Activated T-cell treated with anti-CD3 and anti-CD28 coated beads, Interleukin-2, amount 50 U/mL, for 1 hour (primary cell): Measurements from ENCODE around the gene DLAT.
"Not testable (repeated sequence)": the region's sequence is repeated elsewhere in the genome, so short reads cannot be mapped to it uniquely, and the experiment has no call there.

Experiments used
- DNase-seq: peaks from one replicate; pipeline ENCODE4 v3.0.0-alpha.2; 2020

The DLAT gene

DNA sequence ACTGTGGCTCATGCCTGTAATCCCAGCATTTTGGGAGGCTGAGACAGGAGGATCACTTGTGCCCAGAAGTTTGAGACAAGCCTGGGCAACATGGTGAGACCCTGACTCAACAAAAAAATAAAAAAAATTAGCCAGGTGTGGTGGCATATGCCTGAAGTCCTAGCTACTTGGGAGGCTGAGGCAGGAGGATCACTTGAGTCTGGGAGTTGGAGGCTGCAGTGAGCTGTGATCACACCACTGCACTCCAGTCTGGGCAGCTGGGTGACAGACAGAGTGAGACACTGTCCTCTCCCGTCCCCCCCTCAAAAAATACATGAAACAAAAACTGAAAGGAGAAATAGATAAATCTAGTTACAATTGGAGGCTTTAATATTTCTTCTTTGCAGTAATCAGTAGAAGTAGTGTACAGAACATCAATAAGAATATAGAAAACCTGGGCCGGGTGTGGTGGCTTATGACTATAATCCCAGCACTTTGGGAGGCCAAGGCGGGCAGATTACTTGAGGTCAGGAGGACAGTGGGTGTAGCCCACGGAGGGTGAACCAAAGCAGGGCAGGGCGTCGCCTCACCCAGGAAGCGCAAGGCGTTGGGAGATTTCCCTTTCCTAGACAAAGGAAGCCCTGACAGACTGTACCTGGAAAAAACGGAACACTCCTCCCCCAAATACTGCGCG lies 19.6 kb upstream of the DLAT start:
- DNase-seq, result no peak

DNA sequence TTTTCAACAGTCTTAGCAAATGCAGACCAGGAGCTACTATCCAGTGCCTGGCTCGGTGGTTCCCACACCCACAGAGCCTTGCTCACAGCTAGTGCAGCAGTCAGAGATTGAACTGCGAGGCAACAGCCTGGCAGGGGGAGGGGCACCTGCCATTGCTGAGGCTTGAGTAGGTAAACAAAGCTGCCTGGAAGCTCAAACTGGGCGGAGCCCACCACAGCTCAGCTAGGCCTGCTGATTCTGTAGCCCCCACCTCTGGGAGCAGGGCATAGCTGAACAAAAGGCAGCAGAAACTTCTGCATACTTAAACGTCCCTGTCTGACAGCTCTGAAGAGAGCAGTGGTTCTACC lies 19.1 kb upstream of the DLAT start:
- not testable (repeated sequence) for DNase-seq

DNA sequence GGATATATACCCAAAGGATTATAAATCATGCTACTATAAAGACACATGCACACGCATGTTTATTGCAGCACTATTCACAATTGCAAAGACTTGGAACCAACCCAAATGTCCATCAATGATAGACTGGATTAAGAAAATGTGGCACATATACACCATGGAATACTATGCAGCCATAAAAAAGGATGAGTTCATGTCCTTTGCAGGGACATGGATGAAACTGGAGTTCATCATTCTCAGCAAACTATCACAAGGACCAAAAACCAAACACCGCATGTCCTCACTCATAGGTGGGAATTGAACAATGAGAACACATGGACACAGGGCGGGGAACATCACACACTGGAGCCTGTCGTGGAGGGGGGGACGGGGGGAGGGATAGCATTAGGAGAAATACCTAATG lies 13.8 kb upstream of the DLAT start:
- DNase-seq, result not testable (repeated sequence)

DNA sequence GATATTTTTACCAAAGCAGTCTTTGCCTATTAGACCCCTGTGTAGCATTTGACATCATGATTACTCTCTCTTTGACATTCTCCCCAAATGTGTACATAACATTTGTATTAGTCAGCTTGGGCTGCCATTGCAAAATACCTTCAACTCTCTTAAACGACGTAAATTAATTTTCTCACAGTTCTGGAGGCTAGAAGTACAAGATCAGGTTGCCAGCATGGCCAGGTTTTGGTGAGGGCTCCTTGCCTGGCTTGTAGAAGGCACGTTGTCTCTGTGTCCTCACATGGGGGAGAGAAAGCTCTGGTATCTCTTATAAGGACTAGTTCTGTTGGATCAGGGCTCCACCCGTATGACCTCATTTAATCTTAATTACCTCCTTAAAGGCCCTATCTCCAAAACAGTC lies 12.3 kb upstream of the DLAT start:
- DNase-seq, result no peak

DNA sequence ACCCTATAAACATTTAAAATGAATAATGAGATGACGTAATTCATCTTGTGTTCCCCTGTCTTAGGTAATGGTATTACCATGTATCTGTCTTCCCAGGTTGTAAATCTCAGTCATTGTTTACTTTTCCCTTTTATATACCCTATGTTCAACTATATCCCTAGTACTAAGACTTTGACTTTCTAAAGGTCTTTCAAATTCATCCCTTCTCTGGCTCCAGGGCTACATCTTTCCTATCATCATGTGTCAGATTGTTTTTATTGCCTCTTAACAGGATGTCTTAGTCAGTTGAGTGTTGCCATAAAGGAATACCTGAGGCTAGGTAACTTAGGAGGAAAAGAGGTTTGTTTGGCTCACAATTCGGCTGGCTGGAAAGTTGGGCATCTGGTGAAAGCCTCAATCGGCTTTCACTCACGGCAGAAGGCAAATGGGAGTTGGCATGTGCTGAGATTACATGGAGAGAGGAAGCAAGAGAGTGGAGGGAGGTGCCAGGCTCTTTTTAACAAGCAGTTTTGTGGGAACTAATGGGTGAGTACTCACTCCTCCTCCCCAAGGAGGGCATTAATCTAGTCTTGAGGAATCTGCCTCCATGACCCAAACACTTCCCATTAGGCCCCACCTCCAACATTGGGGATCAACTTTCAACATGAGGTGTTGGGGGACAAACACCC lies 11.6 kb upstream of the DLAT start:
- no peak for DNase-seq

DNA sequence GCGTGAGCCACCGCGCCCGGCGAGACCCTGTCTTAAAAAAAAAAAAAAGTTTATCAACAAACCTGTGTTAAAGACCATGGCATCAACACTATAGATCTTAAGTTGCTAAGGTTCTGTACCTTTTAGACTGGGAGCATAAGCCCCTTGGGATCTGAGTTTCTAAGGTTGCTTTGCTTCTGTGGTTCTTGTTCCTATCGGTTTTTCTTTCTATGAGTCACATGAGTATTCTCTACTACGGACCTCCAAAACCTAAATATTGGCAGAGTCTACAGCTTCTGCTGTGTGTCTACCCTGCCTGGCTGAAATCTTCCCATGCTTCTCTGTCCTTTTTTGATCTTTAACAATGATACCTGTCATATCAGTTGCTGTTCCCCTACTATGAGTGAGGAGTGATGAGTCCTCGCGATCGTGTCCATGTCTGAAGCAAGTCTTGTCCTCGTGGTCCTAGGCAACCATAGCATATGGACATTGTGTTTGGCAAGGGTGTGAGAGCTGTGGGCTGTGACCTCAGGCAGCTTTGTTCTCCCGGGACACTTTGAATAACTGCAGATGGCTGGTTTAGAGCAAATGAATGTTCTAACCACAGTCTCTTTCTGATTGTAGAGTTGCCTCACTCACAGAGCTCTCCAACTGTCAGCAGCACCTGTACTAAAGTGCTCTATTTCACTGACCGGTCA lies 9.0 kb upstream of the DLAT start:
- no peak for DNase-seq

DNA sequence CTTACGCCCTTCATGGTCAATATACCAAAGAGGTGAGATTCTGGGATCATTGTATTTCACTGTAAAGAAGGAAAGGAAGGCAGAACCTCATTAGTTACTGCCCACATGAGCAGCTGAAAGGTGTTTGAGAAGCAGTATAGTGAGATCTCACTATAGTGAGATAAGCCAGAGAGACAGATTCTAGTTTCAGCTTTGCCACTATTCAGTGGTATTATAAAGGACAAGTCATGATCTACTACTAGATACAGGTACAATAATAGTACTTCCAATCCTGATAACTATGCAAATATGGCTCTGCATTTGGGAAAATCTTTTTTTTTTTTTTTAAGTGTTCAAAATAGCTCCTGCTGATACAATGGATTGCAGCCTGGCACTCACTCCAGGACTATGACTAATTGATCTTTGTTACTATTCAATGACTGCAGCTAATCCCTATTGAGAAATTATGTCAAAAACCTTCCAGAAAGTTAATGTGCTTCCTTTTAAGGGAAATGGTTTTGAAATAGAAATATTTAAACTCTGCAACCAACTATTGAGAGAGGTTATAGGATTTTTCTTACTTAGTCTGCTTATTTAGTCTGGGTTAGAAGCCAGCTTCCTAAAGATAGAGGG lies 8.3 kb upstream of the DLAT start:
- no peak for DNase-seq

DNA sequence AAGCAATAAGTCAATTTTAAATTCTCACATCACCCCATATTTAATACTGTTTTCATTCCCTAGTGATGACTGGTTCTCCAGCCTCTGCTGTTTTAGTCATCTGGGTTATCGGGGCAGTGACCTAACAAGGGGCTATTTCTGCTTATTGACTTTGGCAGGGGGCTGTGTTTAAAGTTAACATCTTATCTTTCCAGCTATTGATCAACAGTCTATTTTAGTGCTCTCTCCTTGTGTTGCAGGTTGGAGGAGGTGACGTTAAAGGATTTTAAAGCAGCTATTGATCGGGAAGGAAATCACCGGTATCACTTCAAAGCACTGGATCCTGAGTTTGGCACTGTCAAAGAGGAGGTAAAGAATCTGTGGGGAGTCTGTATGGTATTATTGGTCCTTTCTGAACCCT lies 7.7 kb upstream of the DLAT start:
- DNase-seq, result no peak

DNA sequence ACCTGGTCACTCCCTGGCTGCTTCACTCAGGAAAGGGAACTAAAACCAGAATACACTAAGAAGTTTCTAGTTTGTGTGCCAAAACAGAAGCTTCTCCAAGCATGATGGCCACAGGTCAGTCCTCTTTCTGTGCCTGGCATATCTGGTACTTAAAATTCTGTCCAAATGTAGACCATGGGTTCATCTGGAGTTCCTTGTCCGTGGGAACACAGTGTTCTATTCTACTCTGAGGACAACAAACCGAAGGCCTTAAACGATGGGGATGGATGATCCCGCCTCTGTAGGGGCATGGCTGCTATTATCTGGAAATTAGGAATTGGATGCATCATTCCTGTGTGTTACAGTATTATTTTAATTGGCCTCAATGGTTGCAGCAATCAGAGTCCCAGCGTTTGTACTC lies 6.1 kb upstream of the DLAT start:
- no peak for DNase-seq

DNA sequence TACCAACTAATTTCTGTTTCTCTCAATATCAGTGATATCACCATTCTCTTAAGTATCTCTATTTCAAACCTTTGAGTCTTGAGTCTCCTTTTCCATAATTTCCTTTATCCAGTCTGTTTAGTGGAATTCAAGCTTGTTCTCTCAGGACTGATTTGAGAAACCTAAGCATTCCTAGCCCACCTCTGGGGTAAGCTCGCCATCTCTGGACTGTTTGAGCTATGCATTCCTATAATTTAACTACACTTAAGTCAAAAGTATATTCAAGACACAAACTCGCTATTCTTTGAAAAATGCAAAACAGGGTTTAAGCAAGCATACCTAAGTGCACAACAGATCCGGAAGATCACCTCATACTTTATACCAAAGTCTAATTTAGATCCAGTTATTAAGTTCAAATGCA lies 2.1 kb upstream of the DLAT start:
- no peak for DNase-seq

DNA sequence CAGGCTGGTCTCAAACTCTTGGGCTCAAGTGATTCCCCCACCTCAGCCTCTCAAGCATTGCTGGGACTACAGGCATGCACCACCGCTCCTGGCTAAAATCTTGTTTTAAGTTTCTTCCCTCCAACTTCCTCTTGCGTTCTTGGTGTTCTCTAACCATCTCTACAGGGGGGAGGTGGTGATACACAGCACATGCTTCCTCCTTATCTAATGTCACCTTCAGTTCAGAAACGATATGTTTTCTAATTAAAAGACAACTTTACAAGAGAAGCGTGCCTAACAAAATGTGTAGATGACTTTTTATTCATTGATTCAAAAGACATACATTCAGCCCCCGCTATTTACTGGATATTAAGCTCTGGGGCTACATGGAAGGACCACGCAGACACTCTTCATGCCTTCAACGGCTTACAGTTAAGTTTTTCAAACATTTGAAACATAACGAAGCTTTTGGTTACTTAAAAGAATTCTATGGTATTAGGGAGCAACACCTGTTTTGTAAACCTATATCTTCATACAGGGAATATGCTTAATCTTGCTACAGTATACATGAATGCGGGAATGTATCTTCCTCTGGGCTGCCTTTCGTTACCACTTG lies 933 bp upstream of the DLAT start:
- no peak for DNase-seq

DNA sequence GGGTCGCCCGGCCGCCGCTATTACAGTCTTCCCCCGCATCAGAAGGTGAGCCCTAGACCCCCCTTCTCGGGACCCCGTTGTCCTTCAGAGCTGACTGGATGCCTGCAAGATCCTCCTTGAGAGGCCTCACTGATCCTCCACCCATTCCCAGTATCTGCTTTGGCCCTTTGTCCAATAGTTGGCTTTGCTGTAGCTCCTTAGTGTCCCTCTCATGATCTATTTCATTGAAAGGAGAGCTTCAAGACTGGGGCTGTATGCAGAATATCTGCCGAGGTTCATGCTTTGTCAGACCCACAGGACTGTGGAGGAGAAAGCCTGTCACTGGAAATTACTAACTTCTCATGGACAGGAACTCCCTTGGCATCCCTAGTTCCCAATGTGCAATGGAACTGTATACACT lies 499 bp downstream of the DLAT start:
- no peak for DNase-seq

DNA sequence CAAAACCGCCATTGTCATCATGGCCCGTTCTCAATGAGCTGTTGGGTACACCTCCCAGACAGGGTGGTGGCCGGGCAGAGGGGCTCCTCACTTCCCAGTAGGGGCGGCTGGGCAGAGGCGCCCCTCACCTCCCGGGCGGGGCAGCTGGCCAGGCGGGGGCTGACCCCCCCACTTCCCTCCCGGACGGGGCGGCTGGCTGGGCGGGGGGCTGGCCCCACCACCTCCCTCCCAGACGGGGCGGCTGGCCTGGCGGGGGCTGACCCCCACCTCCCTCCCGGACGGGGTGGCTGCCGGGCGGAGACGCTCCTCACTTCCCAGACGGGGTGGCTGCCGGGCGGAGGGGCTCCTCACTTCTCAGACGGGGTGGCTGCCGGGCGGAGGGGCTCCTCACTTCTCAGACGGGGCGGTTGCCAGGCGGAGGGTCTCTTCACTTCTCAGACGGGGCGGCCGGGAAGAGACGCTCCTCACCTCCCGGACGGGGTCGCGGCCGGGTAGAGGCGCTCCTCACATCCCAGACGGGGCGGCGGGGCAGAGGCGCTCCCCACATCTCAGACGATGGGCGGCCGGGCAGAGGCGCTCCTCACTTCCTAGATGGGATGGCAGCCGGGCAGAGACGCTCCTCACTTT lies 1.7 kb downstream of the DLAT start:
- DNase-seq, result not testable (repeated sequence)

DNA sequence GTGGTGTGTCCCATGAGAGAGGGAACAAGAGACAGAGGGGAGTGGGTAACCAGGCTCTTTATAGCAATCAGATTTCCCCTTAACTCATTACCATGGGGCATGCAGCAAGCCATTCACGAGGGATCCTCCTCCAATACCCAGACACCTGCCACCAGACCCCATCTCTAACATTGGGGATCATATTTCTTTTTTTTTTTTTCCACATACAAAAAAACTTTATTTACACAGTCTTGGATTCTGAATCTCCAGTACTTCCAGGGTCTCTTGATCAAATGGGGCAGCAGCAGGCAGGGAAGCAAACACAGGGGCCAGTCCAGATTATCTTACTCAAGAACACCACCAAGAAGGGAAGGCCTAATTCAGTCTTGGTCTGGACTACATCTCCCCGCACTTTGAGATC lies 4.3 kb downstream of the DLAT start:
- no peak for DNase-seq

DNA sequence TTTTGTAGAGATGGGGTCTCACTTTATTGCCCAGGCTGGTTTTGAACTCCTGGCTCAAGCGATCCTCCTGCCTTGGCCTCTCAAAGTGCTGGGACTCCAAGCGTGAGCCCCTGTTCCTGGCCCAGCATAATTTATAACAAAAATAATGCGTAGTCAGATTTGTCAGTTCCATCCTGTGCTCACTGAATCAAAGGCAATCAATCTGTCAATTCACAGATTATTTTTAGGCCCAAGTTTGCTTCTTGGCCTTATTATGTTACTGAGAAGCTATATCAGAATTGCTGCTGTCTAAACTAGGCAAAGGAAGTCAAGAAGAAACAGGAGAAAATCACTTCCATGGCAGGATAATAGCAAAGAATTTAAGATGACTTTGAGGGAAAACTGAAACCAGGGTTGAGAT lies 8.7 kb downstream of the DLAT start:
- no peak for DNase-seq

DNA sequence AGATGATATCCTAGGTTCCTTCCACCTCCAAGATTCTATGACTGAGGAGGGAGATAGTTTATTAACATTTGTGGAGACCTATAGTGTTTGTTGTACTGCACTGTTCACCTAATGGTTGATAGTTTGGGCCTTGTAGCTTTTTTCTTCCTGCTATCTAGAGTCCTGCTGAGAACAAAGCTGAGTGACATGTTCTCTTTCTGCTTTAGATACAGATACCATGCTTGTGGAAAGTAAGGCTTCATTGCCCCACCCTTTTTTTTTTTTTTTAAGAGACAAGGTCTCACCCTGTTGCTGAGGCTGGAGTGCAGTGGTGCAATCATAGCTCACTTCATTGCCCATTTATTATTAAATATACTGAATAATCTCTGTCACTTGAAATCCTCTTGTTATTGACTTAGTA lies 12.3 kb downstream of the DLAT start:
- DNase-seq, result no peak

DNA sequence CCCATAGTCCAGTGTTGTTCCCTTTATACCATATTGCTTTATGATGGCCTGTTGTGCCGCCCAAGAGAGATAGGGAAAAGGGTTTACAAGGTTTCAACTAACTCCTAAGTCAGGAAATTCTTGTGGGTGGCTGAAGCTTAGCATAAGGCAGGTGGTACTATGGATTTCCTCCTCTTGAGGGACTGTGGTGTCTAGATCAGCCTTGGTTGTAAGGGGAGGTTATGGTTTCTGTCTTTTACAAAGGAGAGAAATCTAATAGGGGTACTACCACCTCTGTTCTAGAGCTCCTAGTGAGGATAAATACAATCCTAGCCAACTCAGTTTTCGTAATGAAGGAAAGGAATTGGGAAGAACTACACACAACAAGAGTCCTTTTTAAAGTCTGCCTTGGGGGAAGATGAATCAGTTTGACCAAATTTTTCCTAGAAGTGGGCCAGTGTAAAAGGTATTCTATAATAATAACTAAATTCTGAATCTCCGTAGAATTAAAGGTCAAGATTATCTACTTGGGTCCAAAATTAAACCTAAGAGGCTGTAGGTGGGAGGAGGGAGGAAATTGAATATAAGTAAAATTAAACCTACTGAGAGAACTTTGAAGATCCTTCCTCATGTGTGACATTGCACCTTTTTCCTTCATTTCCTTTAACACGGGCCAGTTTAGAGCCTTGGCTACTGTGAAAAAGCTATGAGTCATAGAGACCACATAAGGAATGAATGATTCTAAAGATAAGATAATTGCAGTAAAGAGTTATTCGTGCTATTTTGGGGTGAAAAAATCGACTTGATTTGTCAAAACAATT lies 17.2 kb downstream of the DLAT start:
- no peak for DNase-seq

DNA sequence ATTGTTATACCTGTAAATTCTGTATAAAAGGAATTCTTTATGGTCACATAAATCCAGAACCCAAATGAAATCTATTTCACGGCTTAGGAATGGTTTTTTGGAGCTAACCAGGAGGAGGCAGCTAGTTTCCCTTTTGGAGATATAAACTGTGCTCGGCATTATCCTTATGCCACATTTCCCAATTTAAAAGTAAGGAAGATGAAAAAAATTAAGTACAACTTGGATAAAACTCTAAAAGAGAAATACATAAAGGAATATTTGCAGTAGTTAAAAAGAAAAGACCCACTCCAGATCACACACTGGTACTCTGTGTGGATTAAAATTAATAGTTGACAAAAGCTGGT lies 17.7 kb downstream of the DLAT start:
- no peak for DNase-seq

DNA sequence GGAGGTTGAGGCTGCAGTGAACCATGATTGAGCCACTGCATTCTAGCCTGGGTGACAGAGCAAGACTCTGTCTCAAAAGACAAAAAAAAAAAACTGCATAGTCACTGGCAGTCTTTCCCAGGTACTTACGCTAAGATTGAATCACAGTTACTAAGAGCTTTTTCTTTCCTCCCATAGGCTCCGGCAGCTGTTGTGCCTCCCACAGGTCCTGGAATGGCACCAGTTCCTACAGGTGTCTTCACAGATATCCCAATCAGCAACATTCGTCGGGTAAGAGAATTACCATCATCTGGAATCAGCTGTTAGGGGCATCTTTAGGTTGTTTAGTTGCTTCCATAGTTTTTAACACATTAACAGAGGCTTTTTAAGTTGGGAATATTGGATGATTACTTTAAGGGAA lies 19.8 kb downstream of the DLAT start:
- DNase-seq, result no peak

DNA sequence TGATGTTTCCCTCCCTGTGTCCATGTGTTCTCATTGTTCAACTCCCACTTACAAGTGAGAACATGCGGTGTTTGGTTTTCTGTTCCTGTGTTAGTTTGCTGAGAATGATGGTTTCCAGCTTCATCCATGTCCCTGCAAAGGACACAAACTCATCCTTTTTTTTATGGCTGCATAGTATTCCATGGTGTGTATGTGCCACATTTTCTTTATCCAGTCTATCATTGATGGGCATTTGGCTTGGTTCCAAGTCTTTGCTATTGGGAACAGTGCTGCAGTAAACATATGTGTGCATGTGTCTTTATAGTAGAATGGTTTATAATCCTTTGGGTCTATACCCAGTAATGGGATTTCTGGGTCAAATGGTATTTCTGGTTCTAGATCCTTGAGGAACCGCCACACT lies 21.4 kb downstream of the DLAT start:
- not testable (repeated sequence) for DNase-seq

DNA sequence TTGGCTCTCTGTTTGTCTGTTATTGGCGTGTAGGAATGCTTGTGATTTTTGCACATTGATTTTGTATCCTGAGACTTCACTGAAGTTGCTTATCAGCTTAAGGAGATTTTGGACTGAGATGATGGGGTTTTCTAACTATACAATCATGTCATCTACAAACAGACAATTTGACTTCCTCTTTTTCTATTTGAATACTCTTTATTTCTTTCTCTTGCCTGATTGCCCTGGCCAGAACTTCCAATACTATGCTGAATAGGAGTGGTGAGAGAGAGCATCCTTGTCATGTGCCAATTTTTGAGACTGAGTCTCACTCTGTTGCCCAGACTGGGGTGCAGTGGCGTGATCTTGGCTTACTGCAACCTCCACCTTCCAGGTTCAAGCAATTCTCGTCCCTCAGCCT lies 23.0 kb downstream of the DLAT start:
- DNase-seq, result not testable (repeated sequence)

DNA sequence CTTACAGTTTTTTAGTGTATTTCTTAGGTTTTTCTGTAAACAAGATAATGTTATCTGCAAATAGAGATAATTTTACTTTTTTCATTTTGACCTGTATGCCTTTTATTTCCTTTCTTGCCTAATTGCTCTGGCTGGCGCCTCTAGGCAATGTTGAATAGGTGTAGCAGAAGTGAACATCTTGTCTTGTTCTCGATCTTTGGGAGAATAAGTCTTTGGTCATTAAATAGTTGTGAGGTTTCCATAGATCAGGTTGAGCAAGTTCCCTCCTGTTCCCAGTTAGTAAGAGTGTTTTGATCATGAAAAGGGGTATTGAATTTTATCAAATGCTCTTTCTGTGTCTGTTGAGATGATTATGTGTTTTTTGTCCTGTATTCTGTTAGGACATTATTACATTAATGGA lies 24.6 kb downstream of the DLAT start:
- DNase-seq, result no peak

DNA sequence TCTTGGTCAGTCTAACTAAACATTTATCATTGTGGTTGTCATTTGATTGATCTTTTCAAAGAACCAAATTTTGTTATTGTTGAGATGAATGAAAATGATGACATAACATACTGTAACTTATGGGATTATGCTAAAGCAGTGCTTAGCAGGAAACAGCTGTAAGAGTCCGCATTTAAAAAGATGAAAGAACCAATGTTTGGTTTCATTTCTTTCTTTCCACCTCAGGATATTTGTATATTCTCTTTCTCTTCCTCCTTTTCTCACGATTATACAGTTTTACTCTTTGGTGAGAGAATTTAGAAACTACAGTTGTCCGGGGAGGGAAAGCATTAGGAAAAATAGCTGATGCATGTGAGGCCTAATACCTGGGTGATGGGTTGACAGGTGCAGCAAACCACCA lies 25.5 kb downstream of the DLAT start:
- no peak for DNase-seq
